22Rv1 (cell line): ENCODE measurements around the gene MSANTD2.

Source experiments
- H3K27ac ChIP-seq: fragments of 450-650 bp; 2 replicates; pipeline ENCODE4 v1.5.1; 2017
- ZFX ChIP-seq: fragments of 450-650 bp; IDR thresholded peaks from 2 replicates; pipeline ENCODE4 v1.6.1; 2017; ENCODE audit warnings: antibody characterized with exemption, borderline replicate concordance
- TF ChIP-seq, protein P1 (sequence below): fragments of 450-650 bp; IDR thresholded peaks from 2 replicates; pipeline ENCODE4 v1.5.1; 2017; ENCODE audit warnings: mild to moderate bottlenecking

The MSANTD2 gene

DNA sequence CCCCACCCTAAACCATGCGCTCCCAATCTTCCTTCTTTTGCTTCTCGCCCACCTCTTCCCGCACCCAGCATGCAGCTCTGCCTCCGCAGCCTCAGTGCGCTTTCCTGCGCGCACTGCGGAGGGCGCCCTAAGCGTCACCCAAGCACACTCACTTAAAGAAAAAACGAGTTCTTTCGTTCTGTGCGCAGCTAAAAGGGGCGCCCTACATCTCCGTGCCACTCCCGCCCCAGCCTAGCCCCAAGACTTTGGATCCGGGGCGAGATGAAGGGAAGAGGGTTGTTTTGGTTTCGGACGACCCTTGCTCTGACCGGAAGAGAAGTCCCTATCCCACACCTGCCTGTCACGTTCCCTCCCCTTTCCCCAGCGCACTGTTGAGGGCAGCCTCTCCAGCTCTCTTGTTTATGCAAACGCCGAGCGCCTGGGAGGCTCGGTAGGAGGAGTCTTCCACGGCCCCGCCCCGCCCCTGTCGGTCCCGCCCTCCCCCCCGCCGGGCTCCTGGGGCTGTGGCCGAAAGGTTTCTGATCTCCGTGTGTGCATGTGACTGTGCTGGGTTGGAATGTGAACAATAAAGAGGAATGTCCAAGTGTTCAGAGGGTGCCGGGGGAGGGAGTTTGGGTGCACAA lies 53.5 kb downstream of the MSANTD2 start:
- peak overlapping the region; percentile 73 for H3K27ac ChIP-seq

DNA sequence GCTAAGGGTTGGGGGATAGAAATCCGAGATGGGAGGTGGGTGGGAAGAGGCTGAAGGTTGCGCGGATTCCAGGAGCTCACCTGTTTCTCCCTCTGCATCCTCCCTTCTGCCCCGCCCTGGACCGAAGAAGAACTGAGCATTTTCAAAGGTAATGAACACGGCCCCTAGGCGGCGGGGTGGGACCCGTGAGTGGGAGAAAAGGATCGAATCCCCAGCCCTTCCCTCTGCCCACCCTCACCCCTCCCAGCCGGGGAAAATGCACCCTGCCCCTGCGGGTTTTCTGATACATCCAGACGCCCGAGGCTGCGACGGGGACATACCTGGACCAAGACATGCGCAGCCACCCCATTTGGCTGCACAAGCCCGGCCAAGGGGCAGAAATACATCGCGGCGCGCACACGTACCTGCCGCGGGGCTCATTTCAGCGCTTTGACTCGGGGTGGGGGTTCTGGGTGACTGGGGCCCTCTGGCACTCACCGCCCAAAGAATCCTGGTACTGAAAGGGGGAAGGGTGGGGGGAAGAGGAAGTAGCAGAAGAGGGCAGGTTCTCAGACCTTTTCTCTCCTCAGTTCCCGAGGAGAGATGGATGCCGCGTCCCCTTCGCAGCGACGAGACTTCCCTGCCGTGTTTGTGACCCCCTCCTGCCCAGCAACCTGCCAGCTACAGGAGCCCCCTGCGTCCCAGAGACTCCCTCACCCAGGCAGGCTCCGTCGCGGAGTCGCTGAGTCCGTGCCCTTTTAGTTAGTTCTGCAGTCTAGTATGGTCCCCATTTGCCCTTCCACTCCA lies 54.2 kb downstream of the MSANTD2 start:
- TF ChIP-seq, protein P1, sequence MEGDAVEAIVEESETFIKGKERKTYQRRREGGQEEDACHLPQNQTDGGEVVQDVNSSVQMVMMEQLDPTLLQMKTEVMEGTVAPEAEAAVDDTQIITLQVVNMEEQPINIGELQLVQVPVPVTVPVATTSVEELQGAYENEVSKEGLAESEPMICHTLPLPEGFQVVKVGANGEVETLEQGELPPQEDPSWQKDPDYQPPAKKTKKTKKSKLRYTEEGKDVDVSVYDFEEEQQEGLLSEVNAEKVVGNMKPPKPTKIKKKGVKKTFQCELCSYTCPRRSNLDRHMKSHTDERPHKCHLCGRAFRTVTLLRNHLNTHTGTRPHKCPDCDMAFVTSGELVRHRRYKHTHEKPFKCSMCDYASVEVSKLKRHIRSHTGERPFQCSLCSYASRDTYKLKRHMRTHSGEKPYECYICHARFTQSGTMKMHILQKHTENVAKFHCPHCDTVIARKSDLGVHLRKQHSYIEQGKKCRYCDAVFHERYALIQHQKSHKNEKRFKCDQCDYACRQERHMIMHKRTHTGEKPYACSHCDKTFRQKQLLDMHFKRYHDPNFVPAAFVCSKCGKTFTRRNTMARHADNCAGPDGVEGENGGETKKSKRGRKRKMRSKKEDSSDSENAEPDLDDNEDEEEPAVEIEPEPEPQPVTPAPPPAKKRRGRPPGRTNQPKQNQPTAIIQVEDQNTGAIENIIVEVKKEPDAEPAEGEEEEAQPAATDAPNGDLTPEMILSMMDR, result peak; percentile 35
- TF ChIP-seq ZFX, result no peak
- H3K27ac ChIP-seq, result peak overlapping the region; percentile 73

More for the DNA sequence above, 53.5 kb downstream of the MSANTD2 start:
- TF ChIP-seq, protein P1, result peak; percentile 85
- no peak for TF ChIP-seq ZFX

DNA sequence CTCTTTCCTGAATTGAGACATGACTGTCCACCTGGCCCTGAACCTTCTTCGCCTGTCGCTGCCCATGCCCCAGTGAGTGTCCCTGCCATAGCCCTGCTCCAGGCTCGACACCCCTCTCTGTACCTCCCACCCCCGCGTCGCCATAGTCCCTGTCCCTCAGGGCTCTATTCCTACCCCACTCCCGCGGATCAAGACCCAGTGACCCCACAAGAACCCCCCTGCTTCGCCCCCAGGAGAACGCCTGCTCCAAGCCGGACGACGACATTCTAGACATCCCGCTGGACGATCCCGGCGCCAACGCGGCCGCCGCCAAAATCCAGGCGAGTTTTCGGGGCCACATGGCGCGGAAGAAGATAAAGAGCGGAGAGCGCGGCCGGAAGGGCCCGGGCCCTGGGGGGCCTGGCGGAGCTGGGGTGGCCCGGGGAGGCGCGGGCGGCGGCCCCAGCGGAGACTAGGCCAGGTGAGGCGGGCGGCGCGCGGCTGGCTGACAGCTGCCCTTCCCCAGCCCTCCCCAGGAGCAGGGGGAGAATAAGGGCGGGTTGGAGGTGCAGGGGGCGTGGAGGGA lies 54.9 kb downstream of the MSANTD2 start:
- TF ChIP-seq, protein P1, result no peak
- TF ChIP-seq ZFX, result no peak

DNA sequence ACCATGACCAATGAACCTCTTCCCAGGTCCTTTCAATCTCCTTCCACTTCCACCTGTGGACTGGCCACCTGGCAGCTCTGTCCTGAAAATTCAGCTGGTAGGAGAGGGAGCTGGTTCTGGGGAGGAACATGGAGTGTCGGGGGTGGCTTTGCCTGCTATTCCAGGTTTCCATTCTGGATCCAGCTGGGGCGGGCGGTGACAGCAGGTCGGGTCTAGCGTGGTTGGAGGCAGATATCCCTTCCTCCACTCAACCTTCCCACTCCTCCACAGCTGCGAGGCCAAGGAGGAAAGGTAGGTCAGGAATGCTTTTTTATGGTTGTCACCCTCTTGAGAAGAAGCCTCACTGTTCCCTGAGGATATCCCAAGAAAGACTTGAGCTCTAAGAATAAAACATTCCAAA lies 57.2 kb downstream of the MSANTD2 start:
- no peak overlapping the region for H3K27ac ChIP-seq
- no peak for TF ChIP-seq ZFX
- TF ChIP-seq, protein P1, result no peak

More for the DNA sequence above, 54.9 kb downstream of the MSANTD2 start:
- no peak overlapping the region for H3K27ac ChIP-seq

DNA sequence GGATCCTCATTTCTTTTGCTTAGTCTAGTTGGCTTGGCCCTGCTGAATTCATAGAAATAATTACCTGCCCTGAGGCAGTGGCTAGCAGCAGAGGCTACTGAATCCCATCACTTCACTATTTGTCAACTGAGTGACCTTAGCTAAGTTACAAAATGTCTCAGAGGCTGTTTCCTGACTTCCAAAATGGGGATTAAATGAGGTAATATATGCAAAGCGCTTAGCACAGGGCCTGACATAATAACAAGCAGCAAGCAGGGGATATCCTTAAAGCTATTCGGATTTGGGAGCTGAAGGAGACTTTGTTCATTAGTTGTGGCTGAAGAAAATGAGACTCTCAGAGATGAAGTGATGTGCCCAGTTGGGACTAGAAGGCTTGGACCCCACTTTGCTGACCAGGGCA lies 57.7 kb downstream of the MSANTD2 start:
- H3K27ac ChIP-seq, result no peak overlapping the region
- no peak for TF ChIP-seq ZFX
- TF ChIP-seq, protein P1, result no peak

DNA sequence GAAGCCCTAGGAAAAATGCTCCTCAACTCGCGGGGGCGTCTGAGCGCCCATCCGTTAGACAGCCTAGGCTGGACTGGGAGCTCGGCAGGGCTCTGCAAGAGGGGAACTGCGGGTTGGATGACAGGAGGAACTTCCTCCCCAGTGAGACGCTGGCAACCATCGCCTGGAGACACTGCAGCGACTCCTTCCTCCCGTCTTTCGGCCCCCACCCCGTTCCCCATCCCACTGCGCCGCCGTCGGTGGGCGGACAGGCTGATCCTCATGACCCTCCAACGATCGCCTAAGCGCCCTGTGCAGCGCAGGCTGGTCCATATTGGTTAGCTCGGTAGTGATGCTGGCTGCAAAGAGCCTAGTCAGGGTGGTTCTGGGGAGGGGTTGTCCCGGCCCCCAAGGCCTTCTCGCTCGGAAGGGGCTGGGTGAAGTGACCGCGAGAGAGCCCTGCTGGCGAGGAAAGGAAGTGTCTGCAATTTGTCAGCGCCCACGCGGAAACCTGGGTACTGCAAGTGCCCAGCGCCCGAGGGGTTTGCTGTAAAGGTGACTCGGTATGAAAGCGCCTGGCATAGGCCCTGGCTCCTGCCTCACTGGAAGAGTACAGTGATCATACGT lies 59.8 kb downstream of the MSANTD2 start:
- H3K27ac ChIP-seq, result no peak overlapping the region
- no peak for TF ChIP-seq ZFX
- TF ChIP-seq, protein P1, result peak; percentile 53
